Measurements from ENCODE around the gene SLC30A1. TPM values are rescaled to one million over a fixed set of nuclear protein-coding genes. Genes with fewer than 3 reads are reported as not detected.

SLC30A1 gene
- polyA plus RNA-seq, 1 of the 3 experiments (the other 2 are of a cell fraction): 6.9 TPM

DNA sequence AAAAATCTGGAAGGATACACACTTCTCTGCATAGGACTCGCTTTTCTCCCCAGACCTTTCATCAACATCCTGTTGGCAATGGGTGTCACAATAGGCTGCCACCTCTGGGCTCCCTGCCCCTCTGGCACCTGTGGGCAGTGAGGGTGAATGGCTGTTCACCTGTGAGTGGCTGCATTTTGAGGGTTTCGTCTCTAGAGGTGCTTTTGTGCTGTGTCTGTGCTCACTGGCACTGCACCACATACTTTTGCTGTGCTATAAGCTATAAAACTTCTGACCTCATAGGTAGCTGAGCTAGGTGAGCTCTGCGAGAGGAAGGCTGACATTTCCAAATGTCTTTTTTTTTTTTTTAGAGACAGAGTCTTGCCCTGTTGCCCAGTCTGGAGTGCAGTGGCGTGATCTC, 35.9 kb downstream of the SLC30A1 start:
- Histone ChIP-seq H3K27me3 (ENCODE audit: insufficient read depth) (no peaks in the 10 kb centered on the region), H3K4me3 (ENCODE audit: low read depth in 2 of 2, low read length in 1 of 2) (no peak overlapping the region), H3K9ac (no peak overlapping the region), H3K79me2 (ENCODE audit: insufficient read depth) (no peaks in the 10 kb centered on the region), H3K27ac (ENCODE audit: low read depth in 2 of 2, low read length in 1 of 2) (no peak overlapping the region), H3K36me3 (replicated peaks in 1 of 2; ENCODE audit: control insufficient read depth in 1 of 2, insufficient read depth in 2 of 2, low read length in 1 of 2) (no peaks in the 10 kb centered on the region), H3K9me3 (no peaks in the 10 kb centered on the region), H3K4me2 (no peak overlapping the region), H3F3A (replicated peaks; ENCODE audit: insufficient read depth) (no peaks in the 10 kb centered on the region), H4K20me1 (ENCODE audit: insufficient read depth) (no peaks in the 10 kb centered on the region), H2AFZ (ENCODE audit: low read depth) (no peak overlapping the region), H3K9me2 (no peaks in the 10 kb centered on the region), H3K4me1 (ENCODE audit: control insufficient read depth in 1 of 2, insufficient read depth in 2 of 2, low read depth in 1 of 2, low read length in 1 of 2) (no peaks in the 10 kb centered on the region)
- TF ChIP-seq RAD21 (IDR thresholded peaks at IDR 0.05; ENCODE audit: low read length) (no peak), YY1 (IDR thresholded peaks at IDR 0.05; ENCODE audit: low read depth) (no peak), RCOR1 (IDR thresholded peaks at IDR 0.05; ENCODE audit: low read length) (no peak), SIN3A (IDR thresholded peaks at IDR 0.05; ENCODE audit: borderline replicate concordance, low read depth, low read length) (no peak), SMC3 (IDR thresholded peaks at IDR 0.05; ENCODE audit: low read depth, low read length) (no peak), FOXJ3 (CRISPR knock-in tag; IDR thresholded peaks at IDR 0.05) (no peak), TEAD4 (IDR thresholded peaks at IDR 0.05; ENCODE audit: borderline replicate concordance, insufficient read depth) (no peak), POLR2AphosphoS5 (IDR thresholded peaks at IDR 0.05; ENCODE audit: low read depth, low read length) (no peak), EZH2phosphoT487 (IDR thresholded peaks at IDR 0.05; ENCODE audit: borderline replicate concordance, low read depth) (no peak), ELF1 (IDR thresholded peaks at IDR 0.05) (no peak)
- TF ChIP-seq, protein P1, sequence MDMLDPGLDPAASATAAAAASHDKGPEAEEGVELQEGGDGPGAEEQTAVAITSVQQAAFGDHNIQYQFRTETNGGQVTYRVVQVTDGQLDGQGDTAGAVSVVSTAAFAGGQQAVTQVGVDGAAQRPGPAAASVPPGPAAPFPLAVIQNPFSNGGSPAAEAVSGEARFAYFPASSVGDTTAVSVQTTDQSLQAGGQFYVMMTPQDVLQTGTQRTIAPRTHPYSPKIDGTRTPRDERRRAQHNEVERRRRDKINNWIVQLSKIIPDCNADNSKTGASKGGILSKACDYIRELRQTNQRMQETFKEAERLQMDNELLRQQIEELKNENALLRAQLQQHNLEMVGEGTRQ (IDR thresholded peaks at IDR 0.05; ENCODE audit: borderline replicate concordance, low read depth, low read length): no peak
- TF ChIP-seq, protein P2, sequence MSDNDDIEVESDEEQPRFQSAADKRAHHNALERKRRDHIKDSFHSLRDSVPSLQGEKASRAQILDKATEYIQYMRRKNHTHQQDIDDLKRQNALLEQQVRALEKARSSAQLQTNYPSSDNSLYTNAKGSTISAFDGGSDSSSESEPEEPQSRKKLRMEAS (IDR thresholded peaks at IDR 0.05; ENCODE audit: low read depth): no peak
- TF ChIP-seq, protein P3, sequence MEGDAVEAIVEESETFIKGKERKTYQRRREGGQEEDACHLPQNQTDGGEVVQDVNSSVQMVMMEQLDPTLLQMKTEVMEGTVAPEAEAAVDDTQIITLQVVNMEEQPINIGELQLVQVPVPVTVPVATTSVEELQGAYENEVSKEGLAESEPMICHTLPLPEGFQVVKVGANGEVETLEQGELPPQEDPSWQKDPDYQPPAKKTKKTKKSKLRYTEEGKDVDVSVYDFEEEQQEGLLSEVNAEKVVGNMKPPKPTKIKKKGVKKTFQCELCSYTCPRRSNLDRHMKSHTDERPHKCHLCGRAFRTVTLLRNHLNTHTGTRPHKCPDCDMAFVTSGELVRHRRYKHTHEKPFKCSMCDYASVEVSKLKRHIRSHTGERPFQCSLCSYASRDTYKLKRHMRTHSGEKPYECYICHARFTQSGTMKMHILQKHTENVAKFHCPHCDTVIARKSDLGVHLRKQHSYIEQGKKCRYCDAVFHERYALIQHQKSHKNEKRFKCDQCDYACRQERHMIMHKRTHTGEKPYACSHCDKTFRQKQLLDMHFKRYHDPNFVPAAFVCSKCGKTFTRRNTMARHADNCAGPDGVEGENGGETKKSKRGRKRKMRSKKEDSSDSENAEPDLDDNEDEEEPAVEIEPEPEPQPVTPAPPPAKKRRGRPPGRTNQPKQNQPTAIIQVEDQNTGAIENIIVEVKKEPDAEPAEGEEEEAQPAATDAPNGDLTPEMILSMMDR (IDR thresholded peaks at IDR 0.05): no peak
- TF ChIP-seq, protein P4, sequence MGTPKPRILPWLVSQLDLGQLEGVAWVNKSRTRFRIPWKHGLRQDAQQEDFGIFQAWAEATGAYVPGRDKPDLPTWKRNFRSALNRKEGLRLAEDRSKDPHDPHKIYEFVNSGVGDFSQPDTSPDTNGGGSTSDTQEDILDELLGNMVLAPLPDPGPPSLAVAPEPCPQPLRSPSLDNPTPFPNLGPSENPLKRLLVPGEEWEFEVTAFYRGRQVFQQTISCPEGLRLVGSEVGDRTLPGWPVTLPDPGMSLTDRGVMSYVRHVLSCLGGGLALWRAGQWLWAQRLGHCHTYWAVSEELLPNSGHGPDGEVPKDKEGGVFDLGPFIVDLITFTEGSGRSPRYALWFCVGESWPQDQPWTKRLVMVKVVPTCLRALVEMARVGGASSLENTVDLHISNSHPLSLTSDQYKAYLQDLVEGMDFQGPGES (IDR thresholded peaks at IDR 0.05; ENCODE audit: low read depth, low read length): no peak
- ChIA-PET POLR2A (no interaction called here), CTCF (interaction anchor here (0.8 to 1.6 kb wide), 3 partner anchors 9 to 27 kb away, joined by 3 to 5 read pairs (median 3); no protein-coding TSS in a partner anchor)
- 77% methylated on average over 4 of the region's 4 CpGs for WGBS (ENCODE audit: low lambda C conversion rate)
- no peak for DNase-seq

Data from SK-N-SH (cell line).